Activated T-cell treated with anti-CD3 and anti-CD28 coated beads for 1 hour (primary cell): ENCODE data around the gene BTBD9.
"Not testable (repeated sequence)": the region's sequence is repeated elsewhere in the genome, so short reads cannot be mapped to it uniquely, and the experiment has no call there.

Source experiments
- DNase-seq: peaks from one replicate; pipeline ENCODE4 v3.0.0-alpha.2; 2020; ENCODE audit warnings: low read depth

Gene BTBD9

DNA sequence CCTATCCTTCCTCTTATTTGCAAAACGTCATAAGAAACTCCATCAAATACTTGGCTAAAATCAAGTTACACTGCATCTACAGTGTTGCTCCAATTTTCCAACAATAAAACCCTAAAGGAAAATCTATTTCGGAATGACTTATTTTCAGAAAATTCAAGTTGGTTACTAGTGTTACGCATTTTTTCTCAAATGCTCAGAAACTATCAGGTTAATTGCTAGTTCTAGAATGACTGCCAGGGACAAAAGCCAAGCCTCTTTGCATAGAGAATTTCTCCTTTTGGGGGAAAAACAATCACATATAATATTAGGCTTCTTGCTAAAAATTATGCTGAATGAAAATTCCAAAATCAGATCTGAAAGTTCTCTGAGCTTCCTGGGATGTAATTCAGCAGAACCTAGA, 210.2 kb downstream of the BTBD9 start:
- DNase-seq = no peak

DNA sequence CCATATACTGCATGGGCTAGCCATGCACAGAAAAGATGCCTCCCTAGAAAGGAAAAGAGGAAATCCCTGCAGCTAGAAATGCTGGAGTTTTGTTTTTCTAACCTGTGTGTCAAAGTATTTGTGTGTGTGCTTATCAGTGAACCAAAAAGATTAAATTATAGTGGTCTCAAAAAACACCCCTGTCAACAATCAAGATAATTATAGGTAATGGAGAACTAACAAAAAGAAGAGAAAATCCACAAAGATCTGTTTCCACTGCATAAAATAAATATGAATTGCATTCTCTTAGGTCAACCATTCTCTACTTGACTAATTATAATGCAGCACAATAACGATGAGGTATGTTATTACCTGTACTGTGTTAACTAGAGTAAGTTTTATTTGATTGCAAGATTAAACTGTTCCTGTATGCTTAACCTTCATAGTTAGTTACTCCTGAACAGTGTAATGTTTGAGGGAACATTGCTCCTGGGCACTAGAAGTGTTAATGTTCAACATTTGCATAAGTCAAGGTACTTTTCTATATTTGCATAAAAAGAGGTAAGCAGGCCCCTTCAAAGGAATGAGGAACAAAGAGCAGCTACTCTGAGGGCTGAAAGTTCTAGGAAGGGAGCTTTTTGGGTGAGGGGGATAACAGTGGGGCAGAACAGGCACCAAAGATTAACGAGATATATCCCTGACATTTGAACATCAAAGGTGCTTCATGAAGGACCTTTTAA, 212.1 kb downstream of the BTBD9 start:
- no peak for DNase-seq

DNA sequence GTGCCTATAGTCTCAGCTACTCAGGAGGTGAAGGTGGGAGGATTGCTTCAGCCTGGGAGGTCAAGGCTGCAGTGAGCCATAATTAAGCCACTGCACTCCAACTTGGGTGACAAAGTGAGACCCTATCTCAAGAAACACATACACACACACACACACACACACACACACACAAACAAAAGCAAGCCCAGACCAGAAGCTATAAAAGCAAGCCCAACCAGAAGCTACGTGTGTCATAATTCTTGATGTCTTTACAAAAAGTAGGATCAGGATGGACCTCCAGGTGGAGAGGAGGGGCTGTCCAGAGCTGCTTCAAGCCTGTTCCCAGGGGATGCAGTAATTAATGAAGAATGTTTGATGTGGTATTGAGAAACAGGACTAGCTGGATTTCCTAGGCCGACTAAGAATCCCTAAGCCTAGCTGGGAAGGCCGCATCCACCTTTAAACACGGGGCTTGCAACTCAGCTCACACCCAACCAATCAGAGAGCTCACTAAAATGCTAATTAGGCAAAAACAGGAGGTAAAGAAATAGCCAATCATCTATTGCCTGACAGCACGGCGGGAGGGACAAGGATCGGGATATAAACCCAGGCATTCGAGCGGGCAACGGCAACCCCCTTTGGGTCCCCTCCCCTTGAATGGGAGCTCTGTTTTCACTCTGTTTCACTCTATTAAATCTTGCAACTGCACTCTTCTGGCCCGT, 213.8 kb downstream of the BTBD9 start:
- not testable (repeated sequence) for DNase-seq

DNA sequence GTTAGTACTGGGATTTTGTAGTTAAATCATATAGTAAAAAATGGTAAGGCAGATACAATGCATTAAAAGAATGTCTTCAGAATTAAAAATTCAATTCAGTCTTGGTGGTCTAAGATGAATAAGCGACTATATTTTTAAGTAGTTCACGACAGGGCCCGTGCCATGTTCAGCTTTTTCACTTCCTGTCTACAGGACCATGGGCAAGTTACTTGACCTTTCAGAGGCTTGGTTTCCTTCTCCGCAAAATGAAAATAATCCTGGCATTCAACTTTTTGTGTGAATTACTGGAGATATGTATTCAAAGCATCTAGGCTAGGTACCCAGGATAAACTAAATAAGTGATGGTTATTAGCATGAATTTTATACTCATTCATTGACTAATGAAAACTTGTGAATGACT, 216.0 kb downstream of the BTBD9 start:
- no peak for DNase-seq

DNA sequence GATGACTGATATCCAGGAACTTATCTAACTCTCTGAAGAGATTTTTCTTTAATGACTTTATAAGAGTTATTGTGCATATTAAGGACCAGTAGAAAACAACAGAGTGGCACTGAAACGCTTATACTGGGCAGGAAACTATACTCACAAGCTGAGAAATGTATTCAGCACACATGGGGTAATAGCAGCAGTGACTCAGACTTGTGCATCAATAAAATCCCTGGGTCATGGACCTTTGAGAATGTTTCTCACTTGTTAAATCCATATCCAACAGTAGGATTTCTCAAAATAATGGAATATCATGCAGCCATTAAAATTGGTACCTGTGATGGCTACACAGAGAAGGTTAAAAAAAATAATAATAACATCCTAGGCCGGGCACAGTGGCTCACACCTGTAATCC, 219.5 kb downstream of the BTBD9 start:
- no peak for DNase-seq

DNA sequence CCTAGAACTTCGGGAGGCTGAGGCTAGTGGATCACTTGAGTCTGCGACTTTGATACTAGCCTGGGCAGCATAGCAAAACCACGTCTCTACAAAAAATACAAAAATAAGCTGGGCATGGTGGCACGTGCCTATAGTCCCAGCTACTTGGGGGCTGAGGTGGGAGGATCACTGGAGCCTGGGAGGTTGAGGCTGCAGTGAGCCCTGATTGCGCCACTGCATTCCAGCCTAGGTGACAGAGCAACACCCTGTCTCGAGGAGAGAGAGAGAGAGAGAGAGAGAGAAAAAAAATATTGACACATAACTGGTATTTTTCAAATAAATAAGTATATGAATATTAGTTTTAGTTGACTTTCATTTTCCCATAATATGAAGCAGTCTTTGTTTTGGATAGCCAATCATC, 222.2 kb downstream of the BTBD9 start:
- DNase-seq = no peak

DNA sequence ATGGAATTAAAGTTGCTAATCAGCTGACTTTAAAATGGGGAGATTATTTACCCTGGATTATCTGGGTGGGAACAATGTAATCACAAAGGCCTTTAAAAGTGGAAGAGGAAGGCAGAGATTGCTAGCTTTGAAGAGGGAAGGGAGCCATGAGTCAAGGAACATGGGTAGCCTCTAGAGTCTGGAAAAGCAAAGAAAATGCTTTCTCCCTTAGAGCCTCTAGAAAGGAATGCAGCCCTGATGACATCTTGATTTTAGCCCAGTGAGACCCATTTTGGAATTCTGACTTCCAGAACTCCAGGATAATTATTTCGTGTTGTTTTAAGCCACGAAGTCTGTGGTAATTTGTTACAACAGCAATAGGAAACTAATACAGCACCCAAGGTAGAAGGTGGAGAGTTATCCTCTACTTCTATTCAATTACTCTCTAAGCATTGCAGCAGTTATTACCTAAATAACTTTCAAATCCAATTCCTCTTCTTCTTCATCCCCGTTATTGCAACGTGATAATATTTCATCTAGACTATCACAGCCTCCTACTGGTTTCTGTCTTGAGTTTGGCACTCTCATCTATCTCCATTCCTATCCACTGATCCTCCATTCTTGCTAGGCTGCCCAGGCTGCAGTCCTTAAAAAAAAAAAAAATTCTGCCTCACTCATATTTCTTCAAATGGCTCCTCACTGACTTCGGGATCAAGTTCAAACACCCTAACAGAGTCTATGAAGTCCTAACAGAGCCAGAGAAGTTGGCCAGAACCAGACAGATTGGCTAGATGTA, 224.3 kb downstream of the BTBD9 start:
- no peak for DNase-seq

DNA sequence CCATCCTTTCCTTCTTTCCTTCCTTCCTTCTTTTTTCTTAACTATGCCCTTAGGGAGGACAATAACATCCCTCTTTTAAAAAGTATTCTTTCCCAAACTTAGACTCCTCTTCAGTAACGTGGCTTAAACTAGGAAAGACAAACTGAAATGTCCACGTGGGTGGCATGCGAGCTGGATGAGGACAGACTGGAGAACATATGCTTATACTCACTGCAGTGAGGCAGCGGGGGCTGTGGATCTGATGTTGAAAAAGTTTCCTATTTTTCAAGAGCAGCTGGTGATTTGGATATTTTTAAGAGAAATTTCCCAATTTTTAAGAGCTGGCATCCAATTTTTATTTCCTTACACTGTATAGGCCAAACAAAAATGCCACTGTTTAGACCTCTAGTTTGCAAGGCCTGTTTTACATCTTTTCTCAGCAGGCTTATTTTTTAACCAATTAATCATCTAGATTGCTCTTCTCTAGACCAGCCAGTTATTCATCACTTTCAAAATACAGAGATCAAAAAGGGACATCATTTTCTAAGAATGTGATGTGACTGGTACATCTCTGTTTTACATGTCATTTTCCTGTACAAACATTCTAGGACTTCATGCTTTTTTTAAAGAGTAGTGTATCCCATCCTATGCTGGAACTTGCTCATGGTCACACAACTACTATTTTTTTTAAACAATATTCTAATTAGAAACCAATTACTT, 226.5 kb downstream of the BTBD9 start:
- DNase-seq = no peak

DNA sequence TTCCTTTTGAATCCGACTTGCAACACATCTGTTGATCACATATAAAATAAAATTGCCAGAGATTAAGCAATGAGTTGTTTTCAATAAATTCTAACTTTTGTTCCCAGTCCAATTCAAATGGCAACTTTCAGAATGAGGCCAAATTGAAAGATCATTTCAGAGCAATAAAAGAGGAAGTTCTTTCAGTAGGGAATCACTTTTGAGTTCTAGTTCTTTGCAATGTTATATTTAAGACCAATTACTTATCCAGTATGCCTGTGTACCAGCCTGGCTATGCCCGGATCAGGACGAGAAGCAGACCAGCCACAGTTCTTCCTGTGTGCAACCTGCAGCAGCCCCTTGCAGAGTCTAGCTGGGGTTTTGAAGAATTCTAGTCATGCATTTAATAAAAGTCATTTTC, 232.5 kb downstream of the BTBD9 start:
- DNase-seq = no peak

DNA sequence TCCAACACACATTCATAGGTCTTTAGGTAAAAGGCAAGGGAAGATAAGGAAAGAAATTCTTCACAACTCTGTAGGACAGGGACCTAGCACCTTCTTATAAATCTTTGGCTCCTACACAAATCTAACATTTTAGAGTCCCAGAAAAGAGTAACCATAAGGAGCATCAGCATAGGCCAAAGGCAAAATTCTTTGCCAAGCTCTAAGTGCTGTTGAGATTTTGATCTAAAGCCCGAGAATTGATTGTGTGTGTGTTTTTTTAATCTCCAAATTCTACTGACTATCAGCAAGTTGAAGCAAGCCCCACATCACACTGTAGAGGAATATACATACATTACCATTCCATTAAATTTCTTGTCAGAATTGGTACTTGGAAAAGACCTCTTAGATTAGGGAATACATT, 233.6 kb downstream of the BTBD9 start:
- no peak for DNase-seq

DNA sequence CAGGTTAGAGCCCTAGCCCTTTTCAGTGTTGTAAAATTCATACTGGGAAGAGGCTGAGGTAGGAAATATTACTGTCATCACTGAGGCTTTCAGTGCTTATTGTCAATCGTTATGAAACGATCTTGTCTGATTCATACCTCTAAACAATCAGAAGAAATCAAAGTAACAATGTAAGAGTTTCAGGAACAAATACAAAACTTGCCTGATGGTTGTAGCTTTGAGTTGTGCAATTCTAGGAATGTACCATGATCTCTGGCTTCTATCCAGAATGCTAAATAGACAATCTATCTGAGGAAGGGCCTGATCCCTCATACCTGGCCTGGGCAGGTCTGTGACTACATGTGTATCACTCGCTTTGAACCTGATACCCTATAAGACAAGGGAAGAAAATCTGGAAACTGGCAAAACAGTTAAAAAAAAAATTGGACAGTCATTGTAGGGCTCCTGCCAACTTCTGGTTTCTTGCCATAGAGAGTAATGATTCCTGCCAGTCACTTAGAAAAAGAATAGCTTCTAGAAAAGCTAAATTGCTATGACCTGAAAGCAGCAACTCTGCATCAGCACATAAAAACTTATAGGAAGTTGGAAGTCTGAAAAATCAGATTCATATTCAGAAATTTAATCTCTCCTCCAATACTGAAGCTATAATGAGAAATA, 234.7 kb downstream of the BTBD9 start:
- DNase-seq = no peak

DNA sequence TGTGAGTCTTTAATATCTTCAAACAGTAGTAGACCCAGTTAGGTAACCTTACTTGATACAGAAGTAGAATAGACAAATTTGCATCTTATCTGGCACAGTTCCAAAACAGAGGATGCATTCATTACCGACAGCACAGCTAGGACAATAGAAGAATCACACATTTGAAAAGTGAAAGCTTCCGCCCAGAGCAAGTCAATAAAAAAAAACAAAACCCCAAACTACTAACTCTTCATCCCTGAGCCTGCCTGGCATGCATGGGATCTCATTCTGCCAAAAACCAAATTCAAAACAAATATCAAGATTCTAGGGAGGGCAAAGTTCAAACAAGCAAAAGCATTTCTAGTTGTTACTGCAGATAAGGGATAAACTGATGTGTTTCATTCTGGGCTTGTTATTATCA, 235.4 kb downstream of the BTBD9 start:
- DNase-seq = no peak

DNA sequence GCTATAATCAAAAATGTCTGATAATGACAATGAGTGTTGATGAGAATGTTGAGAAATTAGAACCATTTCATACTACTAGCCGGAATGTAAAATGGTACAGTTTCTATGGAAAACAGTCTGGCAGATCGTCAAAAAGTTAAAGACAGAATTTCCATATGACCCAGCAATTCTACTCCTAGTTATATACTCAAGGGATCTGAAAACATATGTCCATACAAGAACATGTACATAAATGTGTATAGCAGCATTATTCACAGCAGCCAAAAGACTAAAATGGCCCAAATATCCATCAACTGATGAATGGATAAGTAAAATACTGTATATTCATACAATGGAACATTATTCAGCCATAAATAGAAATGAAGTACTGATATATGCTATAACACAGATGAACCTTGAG, 236.2 kb downstream of the BTBD9 start:
- DNase-seq = no peak

DNA sequence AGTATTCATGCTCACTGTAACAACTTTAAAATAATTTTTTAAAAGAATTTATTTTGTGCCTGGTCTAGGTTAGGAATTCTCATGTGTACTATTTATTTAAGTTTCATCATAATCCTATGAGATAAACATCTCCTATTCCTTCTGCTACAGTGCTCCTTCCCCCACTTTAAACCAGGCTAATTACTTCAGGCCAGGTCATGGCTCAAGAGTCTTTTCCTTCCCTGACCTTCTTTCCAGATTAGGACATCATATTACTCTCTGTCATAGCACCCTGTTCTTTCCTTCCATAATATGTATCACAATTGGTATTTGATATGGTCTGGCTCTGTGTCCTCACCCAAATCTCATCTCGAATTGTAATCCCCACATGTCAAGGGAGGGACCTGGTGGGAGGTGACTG, 239.0 kb downstream of the BTBD9 start:
- no peak for DNase-seq

DNA sequence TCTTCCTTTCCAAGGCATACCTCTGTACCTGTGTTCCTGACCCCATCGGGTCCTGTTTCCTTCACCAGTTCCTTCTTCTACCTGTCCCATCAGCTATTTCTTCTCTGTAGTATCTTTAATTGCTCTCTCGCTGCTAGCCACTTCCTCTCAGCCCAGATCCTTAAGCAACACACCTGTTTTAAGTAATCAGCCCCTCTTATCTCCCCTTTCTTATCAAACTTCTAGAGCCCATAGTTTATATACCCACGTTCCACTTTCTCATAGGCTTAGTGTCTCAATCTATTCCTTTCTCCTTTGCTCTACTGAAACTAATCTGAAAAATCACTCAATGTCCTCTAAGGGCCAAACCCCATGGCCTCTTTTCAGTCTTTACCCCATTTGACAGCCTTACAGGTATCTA, 239.6 kb downstream of the BTBD9 start:
- no peak for DNase-seq

DNA sequence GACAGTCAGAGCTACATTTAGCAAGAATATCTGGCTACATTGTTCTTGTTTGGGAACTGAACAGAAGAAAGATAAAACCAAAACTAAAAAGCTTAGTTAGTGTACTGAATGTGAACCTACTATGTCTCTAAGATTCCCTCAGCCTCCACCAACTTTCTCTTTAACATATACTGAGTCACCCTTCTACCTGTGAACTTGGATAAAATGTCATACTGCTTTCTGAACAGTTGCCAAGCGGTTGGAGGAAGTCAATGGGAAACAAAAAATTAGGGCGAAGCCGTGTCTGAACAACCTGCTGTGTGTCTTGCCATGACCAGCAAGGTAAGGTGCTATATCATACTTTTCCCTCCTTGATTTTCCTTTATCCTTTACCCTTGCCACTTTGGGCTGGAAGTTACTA, 243.5 kb downstream of the BTBD9 start:
- no peak for DNase-seq

DNA sequence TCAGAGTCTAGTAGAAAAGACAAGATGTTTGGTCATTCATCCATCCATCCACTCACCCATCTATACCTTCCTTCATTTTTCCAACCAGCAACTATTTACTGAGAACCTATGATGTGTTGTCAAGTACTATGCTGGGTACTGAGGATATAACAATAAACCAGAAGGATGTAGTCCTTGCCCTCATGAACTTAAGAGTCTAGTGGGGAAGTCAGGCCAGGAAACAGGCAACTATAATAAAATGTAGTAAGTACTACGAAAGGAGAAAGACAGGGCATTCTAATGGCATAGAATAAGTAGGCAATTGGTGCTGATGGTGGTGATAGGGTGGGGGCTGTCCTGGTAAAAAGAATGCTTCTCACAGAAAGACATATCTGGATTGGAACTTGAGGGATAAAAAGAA, 245.7 kb downstream of the BTBD9 start:
- no peak for DNase-seq

DNA sequence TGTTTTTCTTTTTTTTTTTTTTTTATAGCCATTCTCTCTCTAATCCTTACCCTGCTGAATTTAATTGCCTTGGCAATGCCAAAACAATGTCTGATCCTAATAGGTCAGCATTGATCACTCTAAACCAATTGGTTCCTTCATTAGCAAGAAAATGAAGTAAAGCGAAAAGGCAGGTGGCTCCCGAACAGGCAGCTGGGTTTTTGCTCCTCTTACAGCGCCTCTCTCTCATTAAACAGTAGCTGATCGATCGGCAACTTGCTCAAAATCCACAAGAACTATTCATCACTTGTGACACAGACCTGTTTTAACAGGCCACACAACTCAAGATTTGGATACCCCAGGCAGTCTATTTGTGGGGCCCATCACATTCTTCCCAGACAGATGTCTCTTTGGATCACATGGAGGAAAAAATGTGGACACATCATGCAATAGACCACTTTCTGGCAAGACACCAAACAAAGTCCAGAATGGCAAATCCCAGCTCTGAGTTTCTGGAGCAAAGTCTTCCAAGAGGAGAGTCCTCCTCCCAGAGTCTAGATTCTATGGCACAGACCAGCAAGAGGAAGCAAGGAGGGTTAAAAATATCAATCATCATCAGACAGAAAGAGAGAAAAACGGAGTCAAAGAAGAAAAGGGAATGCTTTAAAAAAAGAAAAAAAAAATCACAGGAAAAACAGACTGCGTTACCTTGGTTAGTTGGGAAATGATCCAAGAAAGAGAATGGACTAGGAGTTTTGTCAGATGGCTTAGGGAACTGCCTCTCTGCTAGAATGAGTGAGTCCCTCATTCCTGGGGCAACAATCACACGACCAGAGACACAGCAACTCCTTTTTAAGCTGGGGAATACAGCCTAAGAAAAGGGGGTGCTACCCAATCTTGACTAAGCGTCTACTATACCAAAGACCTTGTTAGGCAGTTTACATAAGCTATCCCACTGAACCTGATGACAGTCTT, 247.8 kb downstream of the BTBD9 start:
- no peak for DNase-seq

DNA sequence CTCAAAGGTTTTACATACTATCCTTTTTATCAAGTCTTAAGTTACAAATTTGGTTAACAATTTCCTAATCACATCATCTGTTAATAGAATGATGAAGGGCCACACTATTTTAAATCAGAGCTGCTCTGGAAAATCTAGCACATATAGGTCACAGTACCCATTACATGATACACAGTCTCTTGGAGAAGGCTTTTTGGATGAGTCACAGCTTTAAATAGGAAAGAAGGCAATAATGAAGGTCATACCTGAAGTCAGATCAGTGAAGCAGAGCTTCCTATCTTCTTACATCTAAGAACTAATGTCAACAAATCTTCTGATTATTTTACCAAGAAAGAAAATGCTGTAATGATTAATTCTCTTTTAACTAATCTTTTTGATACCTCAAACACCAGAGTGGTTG, 248.5 kb downstream of the BTBD9 start:
- no peak for DNase-seq

DNA sequence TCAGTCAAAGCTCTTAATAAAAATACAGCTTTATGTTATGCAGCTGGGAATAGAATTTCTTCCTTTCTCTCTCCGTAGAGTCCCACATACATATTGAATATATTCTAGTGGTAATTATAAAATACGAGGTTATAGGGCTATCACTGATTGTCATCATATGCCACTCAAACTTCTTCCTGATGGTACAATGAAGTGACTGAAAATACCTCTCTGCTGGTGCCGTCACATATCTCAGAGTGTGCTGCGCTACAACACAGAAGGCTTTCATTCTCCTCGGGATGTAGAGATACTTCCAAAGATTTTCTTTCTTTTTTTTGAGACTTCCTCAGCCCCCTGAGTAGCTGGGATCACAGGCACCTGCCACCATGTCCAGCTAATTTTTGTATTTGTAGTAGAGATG, 249.9 kb downstream of the BTBD9 start:
- DNase-seq = no peak

DNA sequence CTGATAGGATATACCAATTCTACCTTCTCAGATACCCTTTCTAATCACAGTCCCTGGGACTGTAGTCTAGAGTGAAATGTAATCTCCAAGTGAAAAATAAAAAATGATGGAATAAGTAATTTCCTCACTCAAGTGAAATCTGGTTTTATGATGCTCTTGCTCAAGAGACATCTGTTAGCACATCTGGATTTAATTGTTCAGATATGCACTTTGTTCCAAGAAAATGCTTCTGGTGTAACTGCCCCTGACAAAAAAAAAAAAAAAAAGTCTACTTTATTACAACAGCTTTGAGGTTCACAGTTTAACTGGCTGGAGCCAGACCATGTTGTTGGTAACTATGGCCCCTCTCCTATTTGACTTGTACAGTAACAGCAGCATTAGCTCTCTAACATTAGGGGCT, 251.8 kb downstream of the BTBD9 start:
- DNase-seq = no peak
